CD4-positive, alpha-beta T cell treated with Interleukin-15 for 1 hour (primary cell): Measurements from ENCODE around the gene PDXDC1.
"Not testable (repeated sequence)": the region's sequence is repeated elsewhere in the genome, so short reads cannot be mapped to it uniquely, and the experiment has no call there.

ENCODE experiments used
- DNase-seq: peaks from one replicate; pipeline ENCODE4 v3.0.0-alpha.2; 2020

Gene PDXDC1

GRCh38 chr16:15166177-15166576 is 191.4 kb downstream of the PDXDC1 start:
- DNase-seq = not testable (repeated sequence)

- DNase-seq = not testable (repeated sequence)
These were observed 193.5 kb downstream of the PDXDC1 start for GRCh38 chr16:15168303-15168702.

- DNase-seq = not testable (repeated sequence)
These were observed 194.3 kb downstream of the PDXDC1 start for GRCh38 chr16:15168953-15169652.

GRCh38 chr16:15179909-15180308 is 205.1 kb downstream of the PDXDC1 start:
- DNase-seq = not testable (repeated sequence)

- not testable (repeated sequence) for DNase-seq
These were observed 206.1 kb downstream of the PDXDC1 start for GRCh38 chr16:15180946-15181345.

GRCh38 chr16:15184000-15184399 is 209.2 kb downstream of the PDXDC1 start:
- not testable (repeated sequence) for DNase-seq
